Dermis blood vessel endothelial cell (primary cell): Measurements from ENCODE around the gene NTF3. TPM values are rescaled to one million over a fixed set of nuclear protein-coding genes. Genes with fewer than 3 reads are reported as not detected.

Experiments used
- DNase-seq: peaks from one replicate; pipeline ENCODE4 v3.0.0; 2010
- total RNA-seq: library from RNA; depleted of rRNA; stranded (reverse); fragments of >200 nt; gene quantifications from 2 replicates; pipeline ENCODE4 v1.2.3, GENCODE V29; 2014

The NTF3 gene
- total RNA-seq, 1 donor from 2014 or later: 0.34 TPM

- DNase-seq: no peak
Observed at GRCh38 chr12:5537771-5538170, 105.9 kb downstream of the NTF3 start.
